NCI-H510A (cell line): ENCODE measurements around the gene POU6F2.

ENCODE experiments used
- DNase-seq: peaks from one replicate; lab custom pipeline; 2025; lab: John Stamatoyannopoulos, UW

The POU6F2 gene

GRCh38 chr7:39069896-39070881 lies 92.5 kb downstream of the POU6F2 start:
- no peak for DNase-seq

DNA sequence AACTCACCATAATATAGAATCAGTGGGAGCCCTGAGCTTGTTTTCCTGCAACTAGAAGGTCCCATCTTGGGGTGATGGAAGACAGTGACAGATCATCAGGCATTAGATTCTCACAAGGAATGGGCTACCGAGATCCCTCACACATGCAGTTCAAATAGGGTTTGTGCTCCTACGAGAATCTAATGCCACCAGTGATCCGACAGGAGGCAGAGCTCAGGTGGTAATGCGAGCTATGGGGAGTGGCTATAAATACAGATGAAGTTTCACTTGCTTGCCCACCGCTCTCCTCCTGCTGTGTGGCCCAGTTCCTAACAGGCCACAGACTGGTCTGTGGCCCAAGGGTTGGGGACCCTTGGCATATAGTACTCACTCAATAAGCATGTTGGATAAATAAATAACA lies 93.4 kb downstream of the POU6F2 start:
- DNase-seq = no peak

DNA sequence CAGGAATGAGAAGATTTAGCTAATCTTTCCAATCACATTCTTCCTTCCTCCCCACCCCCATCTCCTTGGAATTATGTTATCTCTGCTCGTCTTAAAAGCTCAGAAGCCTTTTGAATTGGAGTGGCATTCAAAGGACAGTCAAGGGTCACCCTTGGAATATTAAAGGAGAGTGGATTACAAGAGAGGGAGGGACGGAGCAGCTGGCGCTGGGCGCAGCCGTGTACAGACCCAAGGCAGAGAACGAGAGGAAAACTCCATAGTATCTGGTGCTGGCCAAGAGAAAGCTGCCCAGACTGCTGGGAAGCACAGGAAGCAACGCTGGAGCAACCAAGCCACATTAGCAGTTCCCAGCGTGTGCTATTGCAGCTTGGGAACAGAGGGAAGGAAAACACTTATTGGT lies 95.7 kb downstream of the POU6F2 start:
- DNase-seq = peak; percentile 74

- DNase-seq = no peak
Measured at GRCh38 chr7:39075210-39075609, 97.5 kb downstream of the POU6F2 start.

- DNase-seq = no peak
Measured at GRCh38 chr7:39083781-39084180, 106.1 kb downstream of the POU6F2 start.

DNA sequence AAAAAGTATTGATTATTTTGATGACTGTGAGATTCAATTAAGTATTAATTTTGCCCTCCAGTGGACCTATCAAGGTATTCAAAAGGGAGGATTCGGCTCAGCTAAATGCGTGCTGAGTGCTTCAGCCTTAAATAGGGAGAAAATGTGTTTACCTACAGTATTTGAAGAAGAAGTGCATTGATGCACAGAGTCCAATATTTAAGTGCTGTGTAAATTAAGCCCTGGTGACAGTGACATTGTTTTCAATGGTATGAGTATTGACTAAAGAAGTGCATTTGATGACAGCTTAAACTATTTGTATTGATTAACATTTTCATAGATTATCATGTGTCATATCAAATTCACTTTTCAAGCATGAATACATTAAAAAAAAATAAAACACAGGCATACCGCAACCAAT lies 106.6 kb downstream of the POU6F2 start:
- no peak for DNase-seq

DNA sequence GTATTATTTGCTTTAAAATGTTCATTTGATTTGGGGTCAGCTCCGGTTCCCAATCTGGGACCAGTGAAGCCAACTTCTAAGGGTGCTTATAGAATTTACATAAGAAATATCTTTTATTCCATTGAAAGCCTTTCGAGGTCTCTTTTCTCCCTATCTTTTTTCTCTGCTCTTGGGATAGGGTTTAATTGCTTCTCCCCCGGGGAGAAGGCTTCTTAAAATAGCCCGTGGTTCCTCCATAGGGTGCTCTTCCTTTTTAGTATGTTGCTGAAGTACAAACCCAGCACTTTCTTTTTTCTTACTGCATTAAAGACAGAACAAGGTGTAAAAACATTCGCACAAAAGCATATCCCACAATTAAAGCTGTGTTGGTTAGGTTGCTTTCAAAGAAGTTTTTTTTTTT lies 107.5 kb downstream of the POU6F2 start:
- DNase-seq = no peak

DNA sequence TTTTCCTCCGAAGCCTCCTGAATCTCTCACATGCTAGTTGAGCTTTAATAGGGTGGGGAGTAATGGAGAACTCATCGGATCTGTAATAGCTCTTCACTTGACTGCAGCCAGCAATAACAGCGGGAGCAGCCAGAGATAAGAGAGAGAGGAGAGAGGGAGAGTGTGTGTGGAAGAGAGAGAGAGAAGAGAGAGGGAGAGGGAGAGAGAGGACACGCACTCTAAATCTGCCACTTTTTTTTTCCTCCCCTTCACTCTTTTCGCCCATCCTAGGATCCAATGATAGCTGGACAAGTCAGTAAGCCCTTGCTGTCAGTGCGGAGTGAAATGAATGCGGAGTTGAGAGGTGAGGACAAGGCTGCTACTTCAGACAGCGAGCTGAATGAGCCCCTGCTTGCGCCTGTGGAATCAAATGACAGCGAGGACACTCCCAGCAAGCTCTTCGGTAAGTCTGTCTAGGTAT lies 107.9 kb downstream of the POU6F2 start:
- DNase-seq = peak; percentile 53

- DNase-seq = no peak
Measured at GRCh38 chr7:39086638-39087360, 109.1 kb downstream of the POU6F2 start.

DNA sequence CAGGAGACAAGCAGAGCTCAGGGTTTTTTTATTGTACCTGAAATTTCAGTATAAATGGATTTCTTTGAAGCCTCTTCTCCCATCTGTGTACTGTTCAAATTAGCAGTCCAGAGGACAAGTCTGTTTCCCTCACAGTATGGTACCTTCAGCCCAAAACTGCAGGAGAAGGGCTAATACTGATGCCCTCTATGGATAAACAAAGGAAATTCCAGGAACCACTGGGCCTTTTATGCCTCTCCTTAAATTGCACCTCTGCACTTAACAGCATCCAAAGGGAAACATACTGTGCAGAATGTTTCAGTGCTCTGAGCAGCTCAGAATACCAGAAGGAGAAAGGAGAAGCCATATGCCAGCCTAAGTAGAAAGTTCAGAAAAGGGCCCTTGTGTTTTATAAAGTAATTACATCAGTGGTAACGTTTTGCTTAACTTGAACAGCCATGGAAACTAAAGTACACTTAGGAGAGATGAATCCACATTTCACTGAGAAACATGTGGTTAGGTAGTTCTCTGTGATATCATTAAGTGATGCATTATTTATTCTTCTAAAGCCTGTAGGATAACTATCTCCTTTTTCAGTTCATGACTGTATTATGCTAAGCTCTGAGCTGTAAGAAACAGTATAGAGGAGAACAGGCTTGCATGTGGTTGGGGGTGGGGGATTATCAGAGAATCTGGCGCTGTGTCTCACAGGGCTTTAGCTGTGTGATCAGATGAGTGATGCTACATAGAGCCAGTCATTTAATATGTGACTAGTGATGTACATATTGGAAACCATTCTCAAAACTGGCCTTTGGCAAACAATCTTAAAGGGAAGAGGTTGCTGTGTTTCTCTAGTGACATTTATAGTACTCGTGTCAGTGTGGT lies 111.3 kb downstream of the POU6F2 start:
- DNase-seq = no peak

DNA sequence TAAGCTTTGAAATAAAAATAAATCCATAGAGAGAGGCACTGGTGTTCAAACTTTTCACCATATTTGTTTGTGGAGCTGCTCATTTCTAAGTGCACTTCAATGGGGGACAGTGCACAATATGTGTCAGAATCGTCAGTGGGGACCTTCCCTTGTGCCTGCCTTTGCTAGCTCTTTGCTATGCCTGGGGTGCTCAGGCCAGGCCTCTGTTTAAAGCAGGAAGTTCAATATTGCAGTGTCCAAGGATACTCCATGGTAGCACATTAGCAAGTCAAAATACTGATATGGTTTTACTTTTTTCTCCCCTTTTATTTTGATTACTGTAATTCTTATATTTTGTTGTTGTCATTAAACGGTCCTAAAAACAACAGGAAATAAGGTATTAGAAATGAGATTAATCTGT lies 113.4 kb downstream of the POU6F2 start:
- DNase-seq = no peak

- DNase-seq = no peak
Measured at GRCh38 chr7:39091774-39092173, 114.1 kb downstream of the POU6F2 start.

DNA sequence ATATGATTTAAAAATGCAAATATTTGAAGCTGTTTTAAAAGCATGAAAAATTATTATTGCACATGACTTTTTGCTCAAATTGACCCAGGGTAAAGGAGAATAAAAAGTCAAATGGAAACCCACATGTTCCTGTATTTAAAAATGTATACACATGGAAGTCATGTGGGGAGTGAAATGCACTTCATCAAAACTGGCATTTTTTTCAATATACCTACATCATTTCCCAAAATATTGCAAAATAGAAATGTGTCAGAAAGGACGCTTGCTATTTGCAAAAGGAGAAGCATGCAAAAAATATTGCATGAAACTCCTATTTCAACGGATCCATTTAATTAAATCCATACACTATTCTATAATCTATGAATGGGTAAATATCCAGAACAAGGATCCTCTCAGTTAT lies 117.0 kb downstream of the POU6F2 start:
- no peak for DNase-seq

DNA sequence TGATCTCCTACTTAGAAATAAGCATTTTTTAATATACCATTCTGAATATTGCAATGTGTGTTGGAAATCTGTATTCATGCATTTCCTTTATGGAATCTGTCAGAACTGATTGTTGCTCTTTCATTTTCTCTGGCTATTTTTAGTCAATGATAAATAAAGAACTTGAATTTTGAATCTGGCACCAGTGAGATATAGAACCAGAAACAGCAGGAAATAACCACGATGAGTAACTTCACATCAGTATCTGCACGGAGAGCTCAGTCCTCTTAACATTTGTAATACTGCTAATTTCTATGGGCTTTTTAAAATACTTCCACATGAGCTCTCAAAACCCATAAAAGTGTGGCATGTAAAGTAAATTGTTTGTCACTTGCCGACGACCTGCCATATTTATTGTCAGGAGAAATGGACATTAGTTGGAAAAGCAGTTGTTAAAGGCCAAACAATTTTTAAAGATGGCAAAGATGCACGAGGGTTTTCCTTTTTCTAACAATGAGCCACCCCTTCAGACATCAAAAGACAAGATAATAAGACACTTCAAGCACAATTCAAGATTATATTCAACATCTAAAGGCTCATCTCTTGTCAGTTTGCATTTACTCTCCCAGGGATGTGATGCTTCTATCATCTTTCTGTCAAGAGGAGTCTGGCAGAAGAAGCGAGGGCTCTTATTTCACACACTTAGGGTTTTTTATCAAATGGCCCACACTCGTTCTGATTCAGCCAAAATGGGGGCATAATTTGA lies 118.3 kb downstream of the POU6F2 start:
- DNase-seq = no peak

DNA sequence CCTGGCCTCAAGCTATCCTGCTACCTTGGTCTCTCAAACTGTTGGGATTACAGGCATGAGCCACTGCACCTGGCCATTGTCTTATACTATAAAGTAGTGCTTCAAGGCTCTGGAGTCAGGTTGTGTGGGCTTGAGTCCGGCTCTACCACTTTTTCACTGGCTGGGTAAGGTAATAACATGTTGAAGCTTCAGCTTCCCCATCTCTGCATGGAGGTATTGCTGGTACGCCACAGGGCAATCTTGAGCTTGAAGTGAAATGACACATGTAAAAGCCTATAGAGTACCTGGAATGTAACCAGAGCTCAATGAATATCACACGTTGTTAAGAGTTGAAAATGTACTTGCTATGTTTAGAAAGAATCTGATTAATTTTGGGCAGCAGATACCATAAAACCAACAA lies 120.8 kb downstream of the POU6F2 start:
- DNase-seq = no peak

GRCh38 chr7:39099146-39099545 lies 121.4 kb downstream of the POU6F2 start:
- no peak for DNase-seq

DNA sequence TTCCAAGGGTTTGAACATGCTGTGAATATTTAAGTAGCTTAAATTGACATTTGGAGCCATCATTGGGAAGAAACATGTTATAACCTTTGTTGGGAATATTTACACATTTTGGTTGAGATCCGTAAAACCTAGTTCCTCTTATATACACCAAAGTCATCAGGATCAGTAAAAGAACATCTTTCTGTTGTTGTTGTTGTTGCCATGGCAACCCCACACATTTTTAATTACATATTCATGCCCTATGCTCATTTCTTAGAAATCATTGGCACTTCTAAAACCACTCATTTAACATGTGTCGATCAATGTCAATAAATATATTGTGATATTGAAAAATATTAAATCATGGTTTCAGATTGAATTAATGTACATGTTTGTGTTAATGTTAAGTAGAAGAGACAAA lies 122.6 kb downstream of the POU6F2 start:
- DNase-seq = no peak

- DNase-seq = no peak
Measured at GRCh38 chr7:39102234-39102633, 124.5 kb downstream of the POU6F2 start.

GRCh38 chr7:39105720-39106119 lies 128.0 kb downstream of the POU6F2 start:
- DNase-seq = no peak

GRCh38 chr7:39125846-39126245 lies 148.1 kb downstream of the POU6F2 start:
- DNase-seq = no peak

- no peak for DNase-seq
Measured at GRCh38 chr7:39127058-39127457, 149.3 kb downstream of the POU6F2 start.
